Panc1 (cell line): Measurements from ENCODE around the gene GSK3B.

Experiments
- CTCF ChIP-seq: fragments of 450-650 bp; IDR thresholded peaks from 2 replicates; pipeline ENCODE4 v1.5.1; 2017; ENCODE audit warnings: mild to moderate bottlenecking
- POLR2AphosphoS5 ChIP-seq: IDR thresholded peaks from 2 replicates; pipeline ENCODE4 v1.6.1; 2012; ENCODE audit warnings: mild to moderate bottlenecking, low read depth, low read length, moderate library complexity
- REST ChIP-seq, 2 experiments: IDR thresholded peaks; 2 replicates each; pipeline ENCODE4 v1.6.1; 2011 to 2012; ENCODE audit warnings: low read depth in 2 of 2, control low read depth in 1 of 2, low read length in 1 of 2, mild to moderate bottlenecking in 1 of 2, moderate library complexity in 1 of 2; ENCODE audit not compliant: insufficient read depth in 1 of 2
- SIN3A ChIP-seq: IDR thresholded peaks from 2 replicates; pipeline ENCODE4 v1.6.1; 2012; ENCODE audit warnings: low read depth, mild to moderate bottlenecking, low read length, moderate library complexity, borderline replicate concordance; ENCODE audit not compliant: insufficient read depth

- TF ChIP-seq POLR2AphosphoS5 (no peak), REST (IDR thresholded peaks at IDR 0.05; ENCODE audit: insufficient read depth in 1 of 2, low read depth in 2 of 2, low read length in 1 of 2) (no peak), CTCF (no peak), SIN3A (no peak)
Observed at GRCh38 chr3:119858957-119859356, 235.3 kb downstream of the GSK3B start.
